Embryonic facial prominence (tissue), 1 donor: ENCODE data around the gene CSF1.
"Not testable (repeated sequence)": the region's sequence is repeated elsewhere in the genome, so short reads cannot be mapped to it uniquely, and the experiment has no call there.

Experiments used
- DNase-seq: peaks from one replicate; pipeline ENCODE4 v3.0.0-alpha.2; 2016; ENCODE audit errors: extremely low spot score

The CSF1 gene

DNA sequence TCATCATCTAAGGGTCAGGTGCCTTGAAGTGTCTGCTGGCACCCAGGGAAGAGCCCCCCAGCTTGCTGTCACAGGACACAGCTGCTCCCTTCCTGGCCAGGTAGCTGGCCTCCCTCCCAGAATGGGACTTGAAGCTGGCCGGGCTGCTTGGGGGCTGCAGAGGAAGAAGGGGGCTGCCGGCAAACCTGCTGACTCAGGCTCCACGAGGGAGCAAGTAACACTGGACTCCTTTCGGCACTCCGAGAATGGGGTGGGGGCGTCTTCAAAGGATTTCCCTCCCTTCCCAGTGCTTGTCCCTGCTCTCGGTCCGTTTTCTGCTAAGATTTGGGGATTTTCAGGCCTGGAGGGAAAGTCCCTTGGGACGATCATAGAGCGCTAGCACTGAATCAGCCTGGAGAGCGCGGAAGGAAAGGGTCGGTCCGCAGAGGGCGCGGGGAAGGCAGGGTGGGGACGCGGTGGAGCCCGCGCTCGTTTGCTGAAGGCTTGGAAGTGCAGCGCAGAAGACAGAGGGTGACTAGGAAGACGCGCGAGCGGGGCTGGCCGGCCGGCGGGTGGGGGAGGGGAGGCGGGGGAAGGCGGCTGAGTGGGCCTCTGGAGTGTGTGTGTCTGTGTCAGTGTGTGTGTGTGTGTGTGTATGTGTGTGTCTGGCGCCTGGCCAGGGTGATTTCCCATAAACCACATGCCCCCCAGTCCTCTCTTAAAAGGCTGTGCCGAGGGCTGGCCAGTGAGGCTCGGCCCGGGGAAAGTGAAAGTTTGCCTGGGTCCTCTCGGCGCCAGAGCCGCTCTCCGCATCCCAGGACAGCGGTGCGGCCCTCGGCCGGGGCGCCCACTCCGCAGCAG lies at the start of gene CSF1:
Gene CSF1, plus strand, starts transcription at position 727 of the 840 bp plus-strand sequence. CDS start 175 bp downstream, outside the sequence.
- peak; percentile 53 for DNase-seq

DNA sequence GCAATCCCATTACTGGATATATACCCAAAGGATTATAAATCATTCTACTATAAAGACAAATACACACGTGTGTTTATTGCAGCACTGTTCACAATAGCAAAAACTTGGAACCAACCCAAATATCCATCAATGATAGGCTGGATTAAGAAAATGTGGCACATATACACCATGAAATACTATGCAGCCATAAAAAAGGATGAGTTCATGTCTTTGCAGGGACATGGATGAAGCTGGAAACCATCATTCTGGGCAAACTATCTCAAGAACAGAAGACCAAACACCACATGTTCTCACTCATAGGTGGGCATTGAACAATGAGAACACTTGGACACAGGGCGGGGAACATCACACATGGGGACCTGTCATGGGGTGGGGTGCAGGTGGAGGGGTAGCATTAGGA lies 49.0 kb upstream of the CSF1 start:
- not testable (repeated sequence) for DNase-seq

DNA sequence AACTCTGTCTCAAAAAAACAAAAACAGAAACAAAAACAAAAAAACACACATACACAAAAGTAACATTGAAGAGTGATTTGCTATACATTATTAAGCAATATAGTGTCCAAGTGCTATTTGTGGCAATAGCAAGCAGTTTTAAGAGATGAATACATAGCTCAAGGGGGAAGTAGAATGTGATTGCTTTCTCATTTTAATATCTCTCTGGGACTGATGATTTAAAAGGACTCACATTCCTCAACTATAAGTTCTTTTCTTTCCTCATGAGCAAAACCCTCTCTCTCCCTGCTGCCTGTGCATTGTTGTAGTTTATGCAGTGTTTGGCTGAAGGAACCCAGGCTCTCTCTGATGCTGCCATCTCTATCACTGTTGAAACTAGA lies 47.0 kb upstream of the CSF1 start:
- DNase-seq = no peak

- DNase-seq = no peak
These were observed 46.4 kb upstream of the CSF1 start for GRCh38 chr1:109864047-109864822.

DNA sequence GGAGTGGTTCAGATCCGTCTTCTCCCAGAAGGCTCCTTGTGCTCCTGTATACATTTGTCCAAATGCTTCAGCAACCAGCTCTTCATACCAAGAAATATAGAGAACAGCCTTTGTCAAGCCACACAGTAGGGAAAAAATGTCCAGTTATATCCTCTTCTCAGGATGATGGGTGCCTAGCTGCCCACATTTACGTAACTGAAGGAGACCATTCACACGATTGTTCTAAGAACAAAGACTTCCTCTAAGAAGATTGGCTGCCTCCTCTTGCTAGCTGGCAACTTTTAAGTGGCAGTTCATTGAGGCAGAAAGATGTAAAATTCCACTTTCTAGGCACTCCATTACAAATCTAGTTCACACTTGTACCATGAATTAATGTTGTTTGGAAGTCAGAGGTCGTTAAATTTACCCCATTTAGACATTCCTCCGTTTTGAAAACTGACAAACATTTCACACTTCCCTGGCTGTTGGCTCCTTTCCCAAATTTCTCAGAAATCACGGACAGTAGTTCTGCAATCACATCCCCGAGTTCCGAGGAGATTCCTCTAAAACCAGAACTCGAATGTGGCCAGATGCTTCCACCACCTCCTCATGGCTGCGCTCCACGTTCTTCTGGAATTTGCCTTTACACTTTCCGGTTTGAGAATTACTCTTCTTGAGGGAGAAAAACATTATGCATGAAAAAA lies 45.6 kb upstream of the CSF1 start:
- no peak for DNase-seq

DNA sequence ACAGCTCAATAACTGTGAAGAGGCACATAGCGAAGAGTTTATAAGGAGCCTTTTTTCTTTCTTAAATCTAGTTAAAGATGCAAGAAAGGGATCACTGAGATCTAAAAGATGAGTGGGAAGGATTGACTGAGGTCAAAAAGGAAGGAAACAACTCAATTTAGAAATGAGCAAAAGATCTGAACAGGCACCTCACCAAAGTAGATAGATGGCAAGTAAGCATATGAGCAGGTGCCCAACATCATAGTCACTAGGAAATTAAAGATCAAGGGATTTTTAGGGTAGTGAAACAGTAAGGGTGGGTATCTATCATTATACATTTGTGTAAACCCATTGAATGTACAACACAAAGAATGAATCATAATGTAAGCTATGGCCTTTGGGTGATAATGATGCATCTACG lies 44.6 kb upstream of the CSF1 start:
- DNase-seq = no peak

DNA sequence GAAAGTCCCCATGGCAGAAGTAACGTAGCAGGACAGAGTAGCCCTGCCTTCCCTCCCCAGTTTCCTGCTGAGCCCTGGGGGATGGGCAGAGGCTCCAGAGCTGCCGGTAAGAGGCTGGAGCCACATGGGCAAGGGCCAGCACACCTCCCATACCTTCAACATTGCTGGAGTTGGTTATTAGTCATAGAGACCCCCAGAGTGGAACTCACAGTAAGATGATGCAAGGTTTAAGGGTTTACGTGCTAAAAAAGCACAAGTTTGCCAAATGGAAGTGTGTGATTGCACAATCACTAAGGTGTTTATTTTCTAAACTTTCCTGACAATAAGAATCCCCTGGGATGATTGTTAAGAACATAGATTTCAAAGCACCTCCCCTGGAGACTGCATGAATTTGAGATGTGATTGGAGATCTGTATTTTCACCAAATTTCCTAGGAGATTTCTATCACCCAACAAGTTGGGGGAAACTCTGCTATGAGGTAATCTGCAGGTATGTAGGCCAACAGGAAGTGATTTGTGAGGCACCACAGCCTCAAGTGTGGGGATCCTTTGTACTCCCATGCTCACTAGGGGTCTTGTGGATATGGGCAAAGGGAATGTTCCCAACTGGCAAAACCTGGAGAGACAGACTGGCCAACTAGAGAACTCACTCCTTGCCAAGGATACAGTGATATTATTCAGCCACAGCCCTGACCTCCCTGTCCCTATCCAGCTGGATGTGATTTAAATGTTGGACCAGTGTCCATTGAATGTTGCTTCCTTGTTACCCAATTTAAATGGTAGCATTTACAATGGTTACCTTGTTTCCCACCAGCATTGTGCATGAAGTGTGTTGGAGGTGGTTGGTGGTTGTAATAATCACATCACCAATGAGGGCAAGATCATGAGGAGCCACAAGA lies 37.1 kb upstream of the CSF1 start:
- no peak for DNase-seq

GRCh38 chr1:109874445-109874844 lies 36.2 kb upstream of the CSF1 start:
- DNase-seq = no peak

GRCh38 chr1:109875874-109876273 lies 34.8 kb upstream of the CSF1 start:
- DNase-seq = no peak

DNA sequence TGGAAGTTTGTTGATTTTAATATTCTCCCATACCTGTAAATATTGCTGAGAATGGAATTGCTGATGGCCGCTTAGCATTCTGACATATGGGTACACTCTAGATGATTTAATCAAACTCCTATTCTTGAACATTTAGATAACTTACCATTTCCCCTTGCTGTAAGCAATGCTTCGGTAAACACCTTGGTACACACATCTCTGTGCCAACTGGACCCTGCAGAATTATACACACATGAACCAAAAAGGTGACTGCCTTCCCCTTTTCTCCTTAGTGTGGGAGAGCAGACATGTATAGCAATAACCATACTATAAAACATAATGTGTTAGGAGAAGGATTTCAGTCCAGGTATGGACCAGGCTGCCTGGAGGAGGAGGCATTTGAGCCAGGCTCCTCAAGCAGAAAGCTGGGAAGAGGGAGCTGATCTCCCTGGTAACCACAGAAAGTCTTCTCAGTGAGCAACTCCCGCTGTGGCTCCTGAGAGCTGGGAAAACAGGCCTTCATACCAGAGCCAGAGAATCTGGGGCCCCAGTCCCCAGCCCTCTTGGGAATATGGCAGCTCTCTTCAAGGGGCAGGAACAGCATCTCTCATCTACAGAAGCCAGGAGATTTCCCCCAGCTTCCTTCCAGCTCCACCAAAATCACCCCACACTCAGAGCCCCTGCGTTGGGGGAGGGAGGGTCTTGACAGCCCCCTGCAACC lies 33.9 kb upstream of the CSF1 start:
- DNase-seq = no peak

GRCh38 chr1:109877317-109877771 lies 33.3 kb upstream of the CSF1 start:
- peak; percentile 58 for DNase-seq

GRCh38 chr1:109877776-109878175 lies 32.9 kb upstream of the CSF1 start:
- no peak for DNase-seq

DNA sequence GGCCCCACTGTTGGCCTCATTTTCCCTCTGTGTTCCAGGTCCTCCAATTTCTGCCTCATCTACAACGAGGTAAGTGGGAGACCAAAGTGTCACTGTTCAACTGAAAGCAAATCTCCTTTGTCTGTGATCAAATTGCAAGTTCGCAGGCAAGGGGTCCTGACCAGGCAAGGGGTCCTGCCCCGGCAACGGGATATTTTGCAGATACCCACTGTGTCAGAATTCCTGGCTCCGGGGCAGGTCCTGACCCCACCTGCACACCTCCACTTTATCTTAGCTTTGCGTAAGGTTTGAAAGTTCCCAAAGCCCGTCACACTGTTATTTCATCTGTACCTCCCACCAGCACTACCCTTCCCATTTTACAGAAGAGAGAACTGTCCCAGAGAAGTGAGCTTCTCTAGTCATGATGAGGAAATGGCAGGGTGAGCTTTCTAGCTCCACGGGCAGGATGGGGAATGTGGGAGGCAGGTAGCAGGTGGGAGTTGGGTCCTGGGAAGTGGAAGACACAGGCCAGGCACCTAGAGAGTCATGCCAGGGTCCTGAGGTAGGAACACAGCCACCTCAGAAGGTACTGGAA lies 32.0 kb upstream of the CSF1 start:
- no peak for DNase-seq

DNA sequence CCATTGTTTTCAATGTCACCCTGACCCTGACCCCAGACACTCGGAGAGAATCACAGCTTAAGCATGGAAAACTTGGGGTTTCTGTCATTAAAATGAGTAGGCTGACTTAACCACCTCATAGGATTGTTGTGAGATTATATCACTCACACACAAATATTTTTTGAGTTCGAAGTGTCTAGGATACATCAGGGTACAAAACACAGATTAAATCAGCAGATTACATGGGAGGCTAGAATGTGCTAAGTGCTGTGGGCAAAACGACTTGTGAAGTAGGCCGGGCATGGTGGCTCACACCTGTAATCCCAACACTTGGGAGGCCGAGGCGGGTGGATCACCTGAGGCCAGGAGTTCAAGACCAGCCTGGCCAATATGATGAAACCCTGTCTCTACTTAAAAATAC lies 31.3 kb upstream of the CSF1 start:
- DNase-seq = not testable (repeated sequence)

- no peak for DNase-seq
These were observed 30.6 kb upstream of the CSF1 start for GRCh38 chr1:109879881-109880525.

GRCh38 chr1:109880971-109881894 lies 29.4 kb upstream of the CSF1 start:
- no peak for DNase-seq

GRCh38 chr1:109881906-109882287 lies 28.8 kb upstream of the CSF1 start:
- no peak for DNase-seq
